ENCODE measurements around the gene CKAP2L.

CKAP2L gene

DNA sequence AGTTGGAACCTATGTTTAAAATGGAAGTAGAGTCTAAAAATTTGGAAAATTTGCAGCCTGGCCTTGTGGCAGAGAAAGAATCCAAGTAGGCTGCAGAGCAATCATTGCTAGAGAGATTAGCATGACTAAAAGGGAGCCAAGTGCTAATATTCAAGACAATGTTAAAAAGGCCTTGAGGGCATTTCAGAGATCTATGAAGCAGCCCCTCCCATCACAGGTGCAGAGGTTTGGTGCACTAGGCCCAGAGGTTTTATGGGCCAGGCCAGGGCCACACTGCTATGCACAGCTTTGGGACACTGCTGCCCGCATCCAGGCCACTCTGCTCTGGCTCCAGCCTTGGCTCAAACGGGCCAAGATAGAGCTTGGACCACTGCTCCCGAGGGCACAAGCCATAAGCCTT is 26.6 kb upstream of the CKAP2L start:
- FAIRE-seq: no peak

DNA sequence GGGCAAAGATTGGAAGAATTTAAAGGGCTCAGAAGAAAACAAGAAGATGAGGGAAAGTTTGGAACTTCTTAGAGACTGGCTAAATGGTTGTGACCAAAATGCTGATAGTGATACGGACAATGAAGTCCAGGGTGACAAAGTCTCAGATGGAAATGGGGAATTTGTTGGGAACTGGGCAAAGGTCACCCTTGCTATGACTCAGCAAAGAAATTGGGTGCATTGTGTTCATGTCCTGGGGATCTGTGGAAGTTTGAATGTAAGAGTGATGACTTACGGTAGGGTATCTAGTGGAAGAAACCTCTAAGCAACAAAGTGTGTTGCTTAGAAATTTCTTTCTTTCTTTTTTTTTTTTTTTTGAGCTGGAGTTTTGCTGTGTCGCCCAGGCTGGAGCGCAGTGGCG is 25.9 kb upstream of the CKAP2L start:
- no peak for FAIRE-seq

DNA sequence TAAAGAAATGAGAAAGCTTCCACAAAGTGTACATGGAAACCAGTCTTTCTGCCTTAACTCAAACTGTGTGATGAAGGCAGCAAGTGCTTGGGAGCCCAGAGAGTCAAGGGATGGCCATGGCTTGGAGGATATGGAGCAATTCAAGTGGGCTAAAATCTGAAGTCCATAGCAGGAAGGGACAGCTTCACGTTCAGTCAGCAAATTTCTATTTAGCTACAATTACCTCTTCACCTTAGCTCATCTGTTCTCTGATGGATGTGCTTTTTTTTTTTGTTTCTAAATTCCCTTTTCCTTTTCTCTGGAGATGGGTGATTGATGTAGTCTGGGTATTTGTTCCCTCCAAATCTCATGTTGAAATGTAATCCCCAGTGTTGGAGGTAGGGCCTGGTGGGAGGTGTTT is 24.8 kb upstream of the CKAP2L start:
- FAIRE-seq: no peak

DNA sequence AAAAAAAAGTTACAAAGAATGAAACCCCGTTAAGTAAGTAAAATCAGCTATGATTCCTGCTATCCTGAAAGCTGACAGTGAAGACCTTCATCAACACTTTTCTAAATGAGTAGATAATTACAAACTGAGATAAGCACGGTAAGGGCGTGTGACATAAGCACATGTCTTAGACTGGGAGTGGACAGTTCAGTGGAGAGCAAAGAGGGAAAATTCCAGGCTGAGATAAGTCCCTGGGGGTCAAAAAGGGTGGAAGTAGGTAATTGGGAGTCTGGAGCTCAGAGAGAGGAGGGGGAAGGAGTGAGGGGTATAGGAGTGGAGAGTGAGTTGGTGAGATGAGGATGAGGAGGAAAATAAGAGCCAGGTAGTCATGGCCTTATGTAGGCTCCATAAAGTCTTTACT is 24.2 kb upstream of the CKAP2L start:
- no peak for FAIRE-seq

DNA sequence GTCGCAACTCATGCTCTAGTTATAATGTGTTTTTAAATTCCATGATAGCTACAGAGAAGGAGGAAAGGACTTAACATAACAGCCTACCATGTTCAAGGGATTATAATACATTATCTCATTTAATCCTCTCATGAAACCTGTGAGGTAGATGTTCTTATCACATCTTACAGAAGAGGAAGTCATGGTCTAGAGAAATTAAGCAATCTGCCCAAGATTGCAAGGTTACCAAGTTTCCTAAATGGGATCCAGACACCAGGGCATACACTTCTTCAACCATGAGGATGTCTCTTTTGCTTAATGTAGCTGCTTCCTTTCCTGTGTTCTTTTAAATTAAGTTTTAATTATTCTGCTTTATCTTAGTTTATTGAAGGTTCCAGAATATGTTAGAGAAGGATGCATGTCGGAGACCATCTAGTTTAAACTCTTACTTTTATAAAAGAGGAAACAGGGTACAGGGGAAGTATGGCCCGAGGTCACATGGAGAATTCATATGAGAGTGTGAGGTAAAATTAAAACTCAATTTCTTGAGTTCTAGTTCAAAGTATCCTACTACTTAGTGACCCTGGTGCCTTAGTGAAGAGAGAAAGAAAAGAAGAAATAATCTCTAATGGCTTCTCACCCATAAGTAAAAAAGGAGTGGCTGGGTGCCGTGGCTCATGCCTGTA is 23.5 kb upstream of the CKAP2L start:
- no peak for FAIRE-seq

DNA sequence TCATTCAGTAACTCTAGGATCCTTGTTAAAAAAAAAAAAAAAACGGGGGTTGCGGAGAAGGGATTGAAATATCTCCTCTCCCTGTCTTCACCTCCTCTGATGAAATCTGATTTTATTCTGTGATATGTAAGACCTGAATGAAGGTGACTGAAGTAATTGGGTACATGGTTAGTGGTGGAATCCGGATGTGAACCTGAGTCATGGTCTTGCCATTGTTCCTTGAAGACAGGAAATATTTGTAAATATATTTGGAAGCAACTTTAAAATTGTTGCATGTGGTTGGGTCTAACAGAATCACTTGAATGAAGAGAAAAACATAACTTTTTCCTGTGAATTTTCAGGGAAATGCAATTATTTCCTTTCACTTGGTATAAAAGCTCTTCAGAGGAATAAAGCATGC is 22.9 kb upstream of the CKAP2L start:
- no peak for FAIRE-seq

DNA sequence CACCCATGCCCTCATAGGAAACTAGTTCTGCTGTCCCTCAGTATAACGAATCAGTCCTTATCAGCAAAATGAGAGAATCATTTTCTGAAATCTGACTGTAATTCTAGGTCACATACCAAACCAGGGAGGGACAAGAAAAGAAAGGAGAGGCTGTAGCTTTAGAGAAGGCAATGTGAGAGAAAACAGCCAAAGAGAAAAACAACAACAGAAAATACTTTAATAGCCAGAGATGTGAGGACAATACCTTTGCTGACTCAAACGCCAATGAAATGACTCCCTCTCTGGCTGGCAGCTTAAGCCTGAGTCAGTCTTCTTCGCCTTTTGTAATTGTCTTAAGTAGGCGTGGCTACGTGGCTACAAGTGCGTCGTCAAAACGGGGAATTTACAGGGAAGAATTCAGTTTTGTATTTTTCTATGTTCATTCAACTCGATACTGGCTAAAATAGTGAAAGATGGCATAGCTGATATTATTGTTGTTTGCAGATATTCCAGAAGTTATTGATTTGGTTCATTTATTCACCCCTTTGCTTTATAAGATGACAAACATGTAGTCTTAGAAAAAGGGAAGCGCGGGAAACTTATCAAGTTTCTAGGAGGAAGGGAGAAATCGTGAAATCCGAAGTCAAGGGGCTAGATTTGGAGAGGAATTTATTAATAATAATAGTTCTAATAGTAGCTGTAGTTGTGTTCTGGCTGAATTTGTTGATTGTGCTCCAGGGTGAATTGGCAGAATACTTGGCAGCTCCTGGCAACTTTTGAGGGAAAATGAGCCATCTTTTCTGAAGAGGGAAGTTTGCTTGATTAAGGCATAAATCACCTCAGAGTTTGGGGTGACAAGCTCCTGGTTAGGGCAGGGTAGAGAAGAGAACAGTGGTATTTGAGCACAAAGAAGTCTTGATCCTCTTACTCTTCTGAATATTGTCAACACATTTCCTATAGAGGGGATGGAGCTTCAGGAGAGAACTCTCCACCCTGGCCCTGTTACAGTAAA is 20.1 kb upstream of the CKAP2L start, which contains the start of gene IL1A:
Gene IL1A (minus strand): TSS at position 295 of the 991 bp plus-strand sequence. CDS start 723 bp downstream, outside the sequence.
- FAIRE-seq: no peak

DNA sequence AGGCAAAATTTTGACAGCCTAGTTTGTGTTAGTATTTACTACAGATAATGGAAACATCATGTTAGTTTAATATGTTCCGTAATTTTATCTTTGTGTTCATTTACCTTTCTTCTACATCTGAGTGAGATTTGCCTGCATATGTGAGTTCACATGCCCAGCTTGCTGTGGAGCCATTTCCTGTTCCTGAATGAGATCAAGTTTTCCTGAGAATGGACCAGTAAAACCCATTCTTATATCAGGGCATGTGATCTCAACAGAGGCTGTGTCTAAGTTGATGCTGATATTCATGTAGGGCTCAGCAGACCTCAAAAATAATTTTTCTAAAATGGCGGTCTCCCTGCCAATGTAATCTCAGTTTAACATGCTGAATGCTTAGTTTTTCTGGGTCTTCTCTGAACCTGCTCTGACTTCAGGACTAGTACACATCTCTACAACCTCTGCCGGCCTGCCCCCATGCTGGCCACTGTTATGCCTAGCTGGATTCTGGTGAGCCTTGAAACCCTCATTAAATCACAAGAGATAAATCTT is 18.8 kb upstream of the CKAP2L start:
- FAIRE-seq: no peak

DNA sequence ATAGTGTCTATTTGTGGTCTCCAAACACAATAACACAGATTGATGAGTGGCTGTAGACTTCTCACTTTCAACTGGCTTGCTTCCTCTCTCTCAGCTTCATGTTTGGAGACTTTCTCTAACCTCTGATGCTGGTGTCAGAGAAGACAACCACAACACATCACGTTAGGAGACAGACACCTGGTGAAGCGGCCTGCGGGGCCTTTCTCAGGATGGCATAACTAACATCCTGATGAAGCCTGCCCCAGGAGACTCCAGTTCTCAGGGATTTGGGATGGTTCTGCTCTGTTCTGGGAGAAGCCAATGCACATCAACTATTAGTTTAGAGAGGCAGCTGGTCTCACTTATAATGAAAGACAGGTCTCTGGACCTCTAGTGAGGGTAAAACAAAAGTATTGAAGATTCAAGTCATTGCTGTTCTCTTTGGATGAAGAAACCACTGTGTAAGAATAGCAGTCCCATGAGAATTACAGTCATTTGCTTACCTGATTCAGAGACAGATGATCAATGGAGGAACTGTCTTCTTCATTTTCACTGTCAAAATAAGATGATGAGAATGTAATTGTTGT is 17.9 kb upstream of the CKAP2L start:
- FAIRE-seq: no peak

DNA sequence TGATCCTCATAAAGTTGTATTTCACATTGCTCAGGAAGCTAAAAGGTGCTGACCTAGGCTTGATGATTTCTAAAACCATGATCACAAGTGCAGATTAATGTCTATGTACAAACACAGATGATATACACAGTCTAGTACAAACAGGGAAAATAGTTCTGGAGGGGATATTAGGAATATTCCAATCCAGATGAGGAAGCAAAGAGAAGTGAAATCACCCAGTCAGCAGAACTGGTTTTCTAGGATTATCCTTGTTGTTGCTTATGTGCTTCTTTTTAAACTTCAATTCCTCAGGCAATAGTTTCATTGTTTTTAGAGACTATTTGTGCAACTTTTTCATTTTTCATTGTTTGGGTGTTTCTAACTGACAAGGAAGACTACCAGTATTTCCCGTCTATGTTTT is 15.2 kb upstream of the CKAP2L start:
- FAIRE-seq: no peak

DNA sequence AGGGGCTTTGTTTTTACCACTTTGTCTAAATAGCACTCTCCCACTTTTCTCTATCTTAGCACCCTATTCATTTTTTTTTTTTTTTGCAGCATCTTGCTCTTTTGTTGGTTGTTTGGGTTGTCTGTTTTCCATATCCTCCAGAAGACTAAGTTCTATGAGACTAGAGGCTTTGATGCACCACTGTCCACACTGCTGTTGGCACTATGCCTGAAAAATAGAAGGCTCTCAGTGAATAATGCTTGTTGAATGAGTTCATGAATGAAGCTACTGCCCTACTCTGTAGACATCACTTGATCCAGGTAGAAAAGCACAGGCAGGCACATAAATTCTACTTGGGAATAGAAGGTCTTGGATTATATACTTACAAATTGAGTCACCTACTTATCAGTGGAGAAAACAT is 12.6 kb upstream of the CKAP2L start:
- FAIRE-seq: no peak

DNA sequence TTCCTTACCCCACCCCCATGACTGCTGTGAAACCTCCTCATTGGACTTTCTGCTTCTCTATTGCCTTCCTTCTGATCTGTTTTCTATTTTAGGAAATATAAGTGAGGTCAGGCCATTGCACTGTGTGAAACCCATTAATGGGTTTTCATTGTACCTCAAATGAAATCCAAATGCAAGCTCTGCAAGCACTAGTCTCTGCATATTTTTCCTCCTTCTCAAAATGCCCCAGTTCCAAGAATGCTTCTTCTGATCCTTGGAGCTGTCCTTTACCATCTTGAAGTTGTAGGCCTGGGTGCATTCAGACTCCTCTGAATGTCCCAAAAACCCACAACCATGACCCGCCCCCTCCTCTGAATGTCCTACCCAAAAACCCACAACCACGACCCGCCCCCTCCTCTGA is 11.7 kb upstream of the CKAP2L start:
- no peak for FAIRE-seq

DNA sequence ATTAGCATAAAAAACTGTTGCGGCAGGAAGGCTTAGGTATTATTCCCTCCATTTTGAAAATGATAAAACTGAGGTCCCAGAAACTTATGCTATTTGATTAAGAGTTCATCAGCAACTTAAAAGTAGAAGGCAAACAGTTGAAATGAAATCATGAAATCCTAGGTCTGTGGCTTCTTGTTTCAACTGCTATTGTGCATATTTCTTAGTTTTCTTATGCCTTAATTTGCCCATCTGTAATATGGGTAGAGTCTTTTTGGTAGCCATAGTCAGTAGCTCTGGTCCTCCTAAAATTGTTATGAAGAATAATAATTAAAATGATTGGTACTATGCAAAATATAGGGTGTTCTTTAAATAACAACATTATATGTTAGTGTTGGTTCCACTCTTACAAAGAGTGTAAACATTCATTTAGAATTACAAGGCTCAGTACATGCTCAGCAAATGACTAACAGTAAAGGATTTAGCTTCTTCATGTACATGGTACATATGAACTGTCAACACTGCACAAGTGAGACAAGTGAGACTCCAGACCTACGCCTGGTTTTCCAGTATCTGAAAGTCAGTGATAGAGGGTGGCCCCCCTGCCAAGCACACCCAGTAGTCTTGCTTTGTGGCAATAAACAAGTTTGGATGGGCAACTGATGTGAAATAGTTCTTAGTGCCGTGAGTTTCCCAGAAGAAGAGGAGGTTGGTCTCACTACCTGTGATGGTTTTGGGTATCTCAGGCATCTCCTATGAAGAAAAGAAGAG is 10.3 kb upstream of the CKAP2L start:
- no peak for FAIRE-seq

DNA sequence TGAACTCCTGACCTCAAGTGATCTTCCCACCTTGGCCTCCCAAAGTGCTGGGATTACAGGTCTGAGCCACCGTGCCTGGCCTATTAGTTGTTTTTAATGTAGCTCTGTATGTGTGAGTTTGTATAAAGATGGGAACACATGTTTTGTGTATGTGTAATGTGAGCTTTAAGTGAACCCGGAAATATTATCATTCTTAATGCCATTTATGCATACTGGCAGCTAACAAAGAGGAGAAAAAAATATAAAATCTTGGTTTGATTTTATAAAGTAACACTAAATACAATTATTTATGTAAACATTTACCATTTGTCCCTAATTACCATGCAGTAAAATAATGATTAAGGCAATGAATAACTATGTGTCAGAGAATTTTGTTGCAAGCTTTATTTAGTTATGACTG is 9.1 kb upstream of the CKAP2L start:
- FAIRE-seq: no peak

DNA sequence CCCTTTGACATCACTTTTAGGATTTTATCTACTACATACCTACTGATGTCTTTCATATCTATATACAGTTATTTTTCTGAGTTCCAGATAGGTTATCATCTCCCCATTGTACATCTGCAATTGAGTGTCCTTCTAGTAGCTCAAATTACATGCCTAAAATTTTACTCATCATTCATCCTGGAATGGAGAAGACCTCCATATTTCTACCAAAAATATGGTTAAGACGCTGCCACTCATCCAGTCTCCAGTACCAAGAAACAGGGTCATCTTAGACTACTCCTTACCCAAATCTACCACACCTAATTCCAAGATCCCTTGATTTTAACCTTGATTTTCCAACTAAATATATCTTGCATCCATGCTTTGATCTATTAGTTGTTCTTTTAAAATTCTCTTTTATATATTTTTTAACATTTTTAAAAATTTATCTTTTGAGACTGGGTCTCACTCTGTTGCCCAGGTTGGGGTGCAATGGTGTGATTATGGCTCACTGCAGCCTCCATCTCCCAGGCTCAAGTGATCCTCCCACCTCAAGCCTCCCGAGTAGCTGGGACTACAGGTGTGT is 8.6 kb upstream of the CKAP2L start:
- no peak for FAIRE-seq

DNA sequence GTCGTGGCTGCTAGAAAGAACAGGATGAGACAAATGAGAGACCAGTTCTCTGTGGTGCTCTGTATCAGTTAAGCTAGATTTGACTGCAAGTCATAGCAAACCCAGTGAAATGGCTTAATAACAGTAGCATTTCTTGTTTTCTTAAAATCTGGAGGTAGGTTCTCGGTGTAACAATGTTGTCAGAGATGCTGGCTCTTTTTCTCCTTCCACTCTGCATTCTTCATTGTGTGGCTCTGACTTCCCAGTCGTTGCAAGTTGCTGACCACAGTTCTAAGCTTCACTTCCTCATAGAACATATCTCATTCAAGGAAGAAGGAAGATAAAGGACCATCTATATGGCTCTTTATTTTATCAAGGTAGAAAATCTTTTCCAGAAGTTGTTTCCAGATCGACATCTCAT is 7.9 kb upstream of the CKAP2L start:
- no peak for FAIRE-seq

DNA sequence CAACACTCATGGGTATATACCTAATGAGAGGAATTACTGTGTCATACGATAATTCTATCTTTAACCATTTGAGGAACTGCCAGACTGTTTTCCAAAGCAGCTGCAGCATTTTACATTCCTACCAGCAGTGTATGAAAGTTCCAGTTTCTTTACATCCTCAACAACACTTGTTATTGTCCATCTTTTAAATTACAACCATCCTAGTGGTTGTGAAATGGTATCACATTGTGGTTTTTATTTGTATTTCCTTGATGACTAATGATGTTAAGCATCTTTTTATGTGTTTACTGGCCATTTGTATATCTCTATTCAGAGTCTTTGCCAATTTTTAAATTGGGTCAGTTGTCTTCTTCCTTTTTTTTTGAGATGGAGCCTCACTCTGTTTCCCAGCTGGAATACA is 4.0 kb upstream of the CKAP2L start:
- no peak for FAIRE-seq

DNA sequence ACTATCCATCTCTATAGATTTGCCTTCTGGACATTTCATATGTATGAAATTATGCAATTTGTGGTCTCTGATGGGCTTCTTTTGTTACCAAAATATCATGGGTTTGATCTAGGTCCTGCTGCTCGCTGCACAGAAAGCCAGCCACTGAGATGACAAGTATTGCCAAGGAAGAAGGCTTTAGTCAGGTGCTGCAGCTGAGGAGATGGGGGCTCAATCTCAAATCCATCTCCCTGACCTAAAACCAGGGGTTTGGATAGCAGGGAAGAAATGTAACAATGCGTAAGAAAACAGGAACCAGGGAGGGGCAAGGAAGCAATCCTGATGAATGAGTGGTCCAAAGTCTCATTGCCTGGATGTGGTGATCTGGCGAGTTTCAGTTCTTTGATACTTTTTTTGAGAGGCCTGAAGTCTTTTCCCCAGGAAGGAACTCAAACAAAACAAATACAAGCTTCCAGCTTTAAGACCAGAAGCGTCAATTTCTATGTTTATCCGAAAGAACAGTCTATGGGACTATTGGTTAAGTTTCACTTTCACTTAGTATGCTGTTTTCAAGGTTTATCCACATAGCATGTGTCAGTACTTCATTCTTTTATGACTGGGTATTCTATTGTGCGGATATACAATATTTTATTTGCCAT is 3.4 kb upstream of the CKAP2L start:
- FAIRE-seq: no peak

DNA sequence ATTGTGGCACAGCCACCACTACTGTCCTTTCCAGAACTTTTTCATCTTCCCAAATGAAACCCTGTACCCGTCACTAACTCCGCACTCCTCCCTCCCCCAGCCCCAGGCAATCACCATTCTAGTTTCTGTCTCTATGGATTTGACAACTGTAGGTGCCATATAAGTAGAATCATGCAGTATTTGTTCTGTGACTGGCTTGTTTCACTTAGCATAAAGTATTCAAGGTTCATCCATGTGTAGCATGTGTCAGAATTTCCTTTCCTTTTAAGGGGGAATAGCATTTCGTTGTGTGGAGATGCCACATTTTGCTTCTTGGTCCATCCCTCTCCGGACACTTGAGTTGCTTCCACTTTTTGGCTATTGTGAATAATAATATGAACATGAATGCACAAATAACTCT is 842 bp upstream of the CKAP2L start:
- FAIRE-seq: no peak

DNA sequence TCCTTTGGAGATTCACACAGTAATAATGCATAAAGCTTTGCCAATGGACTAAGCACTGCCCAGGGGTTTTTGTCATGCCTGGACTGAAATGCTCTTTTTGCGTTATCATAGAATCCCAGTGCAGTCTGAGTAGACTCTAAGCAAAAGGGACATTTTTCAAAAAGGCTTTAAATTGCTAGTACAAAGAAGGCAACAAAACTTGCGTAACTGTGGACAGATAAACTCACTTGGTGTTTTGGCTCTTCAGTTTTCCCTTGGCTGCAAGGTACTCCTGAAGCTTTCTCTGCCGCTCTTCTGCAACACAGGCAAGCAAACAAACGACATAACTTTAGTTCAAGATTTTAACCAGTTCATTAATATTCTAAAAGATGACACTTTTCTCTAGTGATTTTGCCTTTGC is 2.1 kb downstream of the CKAP2L start:
- FAIRE-seq: no peak

DNA sequence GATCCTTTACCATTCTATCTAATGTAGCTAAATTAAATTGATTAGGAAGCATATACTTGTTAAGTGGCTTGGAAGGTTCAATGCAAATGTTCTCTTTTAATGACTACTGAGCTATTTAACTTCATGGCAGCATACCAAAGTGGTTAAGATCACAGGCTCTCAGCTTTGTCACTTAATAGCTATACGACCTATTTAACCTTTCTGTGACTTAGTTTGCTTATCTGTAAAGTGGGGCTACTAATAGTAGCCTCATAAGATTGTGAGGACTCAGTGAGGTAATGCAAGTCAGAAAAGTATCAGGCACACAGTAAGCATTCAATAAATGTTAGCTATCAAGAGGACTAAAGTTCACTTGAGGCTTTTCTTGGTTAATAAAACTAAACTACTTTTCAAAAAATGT is 4.3 kb downstream of the CKAP2L start:
- FAIRE-seq: no peak

DNA sequence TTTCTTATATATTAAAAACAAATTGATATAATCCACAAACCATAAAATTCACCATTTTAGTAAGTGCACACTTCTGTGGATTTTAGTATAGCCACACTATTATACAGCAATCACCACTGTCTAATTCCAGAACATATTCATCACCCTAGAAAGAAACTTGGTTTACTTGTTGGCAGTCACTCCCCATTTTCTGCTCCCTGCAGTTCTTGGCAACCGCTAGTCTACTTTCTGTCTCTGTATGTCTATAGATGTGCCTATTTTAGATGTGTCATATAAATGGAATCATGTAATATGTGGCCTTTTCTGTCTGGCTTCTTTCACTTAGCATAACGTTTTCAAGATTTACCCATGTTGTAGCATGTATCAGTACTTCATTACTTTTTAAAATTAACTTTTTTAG is 5.7 kb downstream of the CKAP2L start:
- no peak for FAIRE-seq
